Motor neuron (in vitro differentiated cells): ENCODE measurements around the gene RETN. TPM values are rescaled to one million over a fixed set of nuclear protein-coding genes. Genes with fewer than 3 reads are reported as not detected.

ENCODE experiments used
- total RNA-seq, 8 experiments: library from RNA; unstranded; fragments of 300-600 nt; gene quantifications; 2 replicates each; pipeline versions ENCODE4 v1.2.3 to v1.2.4, GENCODE V29; 2022

Gene RETN
- total RNA-seq, 8 experiments from 2014 or later: not detected

Other genes with a start within 250 kb of the RETN start
- gene PEX11G, start 180.0 kb upstream of the RETN start, total RNA-seq: 1 to 10 TPM; 2.1 to 6.4 (median 3.2) TPM
- gene ZNF358, start 152.9 kb upstream of the RETN start, total RNA-seq: 10 to 100 TPM in 7 of 8 experiments, 1 to 10 TPM in 1; 8.4 to 44.2 (median 26.5) TPM
- gene MCOLN1, start 146.4 kb upstream of the RETN start, total RNA-seq: 10 to 100 TPM in 3 of 8 experiments, 1 to 10 TPM in 5; 4.9 to 31.1 (median 8.4) TPM
- gene PNPLA6, start 133.3 kb upstream of the RETN start, total RNA-seq: 10 to 100 TPM; 38.4 to 75.7 (median 49.0) TPM
- gene CAMSAP3, start 73.2 kb upstream of the RETN start, total RNA-seq: 1 to 10 TPM in 7 of 8 experiments, under 1 TPM in 1; 0.46 to 7.9 (median 4.3) TPM
- gene XAB2, start 39.5 kb upstream of the RETN start, total RNA-seq: 10 to 100 TPM in 7 of 8 experiments, 1 to 10 TPM in 1; 9.2 to 38.7 (median 22.6) TPM
- gene PET100, start 39.3 kb upstream of the RETN start, total RNA-seq: 100 to 1,000 TPM in 6 of 8 experiments, 10 to 100 TPM in 2; 94.6 to 240 (median 105) TPM
- 1 to 10 TPM in 1 of 8 experiments, under 1 TPM in 2, not detected in 5; 0.16 to 1.2 (median 0.32) TPM for gene PCP2, start 35.3 kb upstream of the RETN start, total RNA-seq
- 10 to 100 TPM in 2 of 8 experiments, 1 to 10 TPM in 6; 1.4 to 38.5 (median 3.5) TPM for gene STXBP2, start 31.9 kb upstream of the RETN start, total RNA-seq
- gene MCEMP1, start 8.0 kb downstream of the RETN start, total RNA-seq: under 1 TPM in 2 of 8 experiments, not detected in 6; 0.13 to 0.85 TPM
- 100 to 1,000 TPM in 4 of 8 experiments, 10 to 100 TPM in 4; 54.1 to 192 (median 109) TPM for gene TRAPPC5, start 11.8 kb downstream of the RETN start, total RNA-seq
- gene FCER2, start 33.1 kb downstream of the RETN start, total RNA-seq: under 1 TPM in 7 of 8 experiments, not detected in 1; 0.11 to 0.59 (median 0.32) TPM
- gene CLEC4G, start 63.1 kb downstream of the RETN start, total RNA-seq: under 1 TPM in 1 of 8 experiments, not detected in 7; 0.20 TPM
- gene CD209, start 78.5 kb downstream of the RETN start, total RNA-seq: under 1 TPM in 6 of 8 experiments, not detected in 2; 0.09 to 0.57 (median 0.14) TPM
- gene CLEC4M, start 94.2 kb downstream of the RETN start, total RNA-seq: under 1 TPM in 4 of 8 experiments, not detected in 4; 0.10 to 0.71 (median 0.24) TPM
- 10 to 100 TPM in 7 of 8 experiments, 1 to 10 TPM in 1; 7.7 to 25.7 (median 16.7) TPM for gene EVI5L, start 161.2 kb downstream of the RETN start, total RNA-seq
- 1 to 10 TPM in 5 of 8 experiments, under 1 TPM in 3; 0.27 to 6.4 (median 1.3) TPM for gene PRR36, start 205.3 kb downstream of the RETN start, total RNA-seq
- 1 to 10 TPM in 4 of 8 experiments, under 1 TPM in 3, not detected in 1; 0.16 to 3.1 (median 1.4) TPM for gene LRRC8E, start 219.5 kb downstream of the RETN start, total RNA-seq
- 10 to 100 TPM; 10.3 to 28.2 (median 16.9) TPM for gene MAP2K7, start 234.8 kb downstream of the RETN start, total RNA-seq
- gene TGFBR3L, start 245.8 kb downstream of the RETN start, total RNA-seq: 1 to 10 TPM in 1 of 8 experiments, under 1 TPM in 6, not detected in 1; 0.16 to 1.2 (median 0.45) TPM